Stimulated activated CD8-positive, alpha-beta memory T cell treated with anti-CD3 and anti-CD28 coated beads, Interleukin-2, amount 100 ng/mL, for 48 hours (primary cell): ENCODE results near the gene PRXL2B.
"Not testable (repeated sequence)": the region's sequence is repeated elsewhere in the genome, so short reads cannot be mapped to it uniquely, and the experiment has no call there.

ENCODE experiments used
- DNase-seq, 2 donors: peaks; one replicate each; pipeline ENCODE4 v3.0.0-alpha.2; 2020; ENCODE audit warnings: low read depth in 2 of 2

PRXL2B gene, protein sequence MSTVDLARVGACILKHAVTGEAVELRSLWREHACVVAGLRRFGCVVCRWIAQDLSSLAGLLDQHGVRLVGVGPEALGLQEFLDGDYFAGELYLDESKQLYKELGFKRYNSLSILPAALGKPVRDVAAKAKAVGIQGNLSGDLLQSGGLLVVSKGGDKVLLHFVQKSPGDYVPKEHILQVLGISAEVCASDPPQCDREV

GRCh38 chr1:2586154-2587070 lies at the start of gene PRXL2B:
PRXL2B (plus strand) TSS chr1:2586777; CDS start chr1:2586886, 109 bp downstream.
- DNase-seq, result peak; percentile 96 to 97

DNA sequence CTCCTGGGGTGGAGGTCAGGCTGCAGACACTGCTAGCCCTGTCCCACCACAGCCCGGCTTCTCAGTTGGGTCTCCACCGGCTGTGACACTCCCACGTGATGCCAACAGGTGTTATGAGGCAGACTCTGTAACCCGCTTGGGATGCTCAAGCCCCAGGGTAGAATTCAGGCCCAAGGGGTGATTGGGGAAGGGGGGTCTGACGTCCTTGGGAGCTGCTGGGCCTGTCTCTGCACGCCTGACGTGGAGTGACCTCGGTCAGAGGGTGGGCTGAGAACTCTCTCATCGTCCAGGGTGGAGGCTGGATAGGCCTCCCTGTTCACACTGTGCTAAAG lies 48.8 kb upstream of the PRXL2B start:
- no peak for DNase-seq

DNA sequence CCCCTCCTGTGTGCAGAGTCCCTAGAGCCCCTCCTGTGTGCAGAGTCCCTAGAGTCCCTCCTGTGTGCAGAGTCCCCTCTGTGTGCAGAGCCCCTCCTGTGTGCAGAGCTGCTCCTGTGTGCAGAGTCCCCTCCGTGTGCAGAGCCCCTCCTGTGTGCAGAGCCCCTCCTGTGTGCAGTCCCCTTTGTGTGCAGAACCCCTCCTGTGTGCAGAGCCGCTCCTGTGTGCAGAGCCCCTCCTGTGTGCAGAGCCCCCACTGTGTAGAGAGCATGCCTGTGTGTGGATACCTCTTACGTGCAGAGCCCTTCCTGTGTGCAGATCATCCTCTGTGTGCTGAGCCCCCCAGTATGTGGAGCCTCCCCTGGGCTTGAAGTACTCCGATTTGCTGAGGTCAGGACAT lies 48.2 kb upstream of the PRXL2B start:
- DNase-seq, result no peak

DNA sequence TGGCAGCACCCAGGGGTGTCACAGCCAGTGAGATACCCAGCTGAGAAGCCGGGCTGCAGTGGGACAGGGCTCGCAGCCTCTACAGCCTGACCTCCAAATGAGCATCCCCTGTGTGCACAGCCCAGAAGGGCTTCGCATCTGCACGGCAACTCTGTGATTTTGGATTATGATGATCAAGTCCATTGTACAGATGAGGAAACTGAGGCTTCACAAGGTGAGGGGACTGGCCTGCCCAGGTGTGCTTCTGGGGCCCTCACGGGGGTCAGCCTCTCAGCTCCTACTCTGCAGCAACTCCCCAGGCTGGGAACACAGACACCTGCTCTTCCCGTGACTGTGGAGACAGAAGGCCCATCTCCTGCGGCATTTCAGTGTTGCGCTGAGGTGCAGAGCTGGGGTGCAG lies 47.7 kb upstream of the PRXL2B start:
- DNase-seq, result no peak

- peak in 1 of 2 donors; percentile 46 for DNase-seq
Observed at GRCh38 chr1:2539312-2539907, 47.2 kb upstream of the PRXL2B start.

GRCh38 chr1:2540816-2541492 lies 45.6 kb upstream of the PRXL2B start:
- no peak for DNase-seq

DNA sequence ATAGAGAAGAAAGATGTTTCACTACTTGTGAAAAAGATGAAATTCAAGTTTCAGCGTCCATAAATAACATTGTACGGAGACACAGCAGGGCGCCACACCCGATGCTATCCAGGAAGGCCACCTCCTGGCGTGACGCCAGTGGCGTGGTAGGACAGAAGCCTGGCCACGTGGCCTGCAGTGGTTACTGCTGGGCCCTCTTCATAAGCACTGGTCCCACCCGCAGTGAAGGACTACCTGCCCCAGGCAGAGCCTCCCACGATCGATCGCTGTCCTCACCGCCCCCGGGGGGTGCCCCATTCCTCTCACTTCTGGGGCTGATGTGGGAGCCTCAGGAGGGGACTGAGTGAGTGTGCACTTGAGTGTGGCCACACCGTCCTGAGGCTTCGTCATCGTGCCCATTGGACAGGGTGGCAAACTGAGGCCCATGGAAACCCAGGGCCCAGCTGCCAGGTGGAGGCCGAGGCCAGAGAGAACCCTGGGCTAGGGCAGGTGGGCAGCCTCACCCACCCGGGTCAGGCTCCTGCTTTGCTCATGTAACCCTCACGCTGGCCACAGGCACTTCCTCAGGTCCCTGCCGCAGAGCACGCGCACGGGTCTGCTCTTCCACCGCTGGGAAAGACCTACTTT lies 44.8 kb upstream of the PRXL2B start:
- no peak for DNase-seq

DNA sequence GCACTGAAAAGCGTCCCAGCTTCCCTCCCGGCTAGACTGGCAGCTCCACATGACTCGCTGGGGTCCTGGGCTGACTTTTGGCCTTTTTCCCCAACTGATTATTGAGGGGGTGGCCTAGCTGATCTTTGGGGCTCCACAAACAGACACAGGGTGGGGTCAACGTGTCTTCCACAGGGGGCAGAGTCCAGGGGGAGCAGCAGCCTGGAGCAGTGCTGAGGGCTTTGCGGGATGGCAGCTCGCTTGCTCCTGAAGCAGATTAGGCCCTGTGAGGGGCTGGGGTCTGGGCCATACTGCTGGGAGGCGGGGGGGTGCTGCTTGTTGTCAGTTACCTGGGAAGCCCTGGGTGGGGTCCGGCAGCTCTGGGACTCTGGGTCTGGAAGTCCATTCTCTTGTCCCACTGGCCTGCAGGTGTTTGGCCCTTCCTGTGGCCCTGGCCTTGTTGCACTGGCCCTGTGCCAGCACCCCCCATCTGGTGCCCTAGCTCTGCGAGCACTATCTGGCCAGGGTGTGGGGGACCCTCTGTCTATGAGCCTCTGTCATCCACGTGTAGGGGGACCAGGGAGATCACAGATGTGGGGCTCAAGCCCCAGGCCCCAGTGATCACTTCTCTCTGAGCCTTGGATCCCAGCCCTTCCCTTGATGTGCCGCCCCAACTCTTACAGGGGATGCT lies 44.2 kb upstream of the PRXL2B start:
- DNase-seq, result no peak

- no peak for DNase-seq
Observed at GRCh38 chr1:2543543-2544092, 43.0 kb upstream of the PRXL2B start.

DNA sequence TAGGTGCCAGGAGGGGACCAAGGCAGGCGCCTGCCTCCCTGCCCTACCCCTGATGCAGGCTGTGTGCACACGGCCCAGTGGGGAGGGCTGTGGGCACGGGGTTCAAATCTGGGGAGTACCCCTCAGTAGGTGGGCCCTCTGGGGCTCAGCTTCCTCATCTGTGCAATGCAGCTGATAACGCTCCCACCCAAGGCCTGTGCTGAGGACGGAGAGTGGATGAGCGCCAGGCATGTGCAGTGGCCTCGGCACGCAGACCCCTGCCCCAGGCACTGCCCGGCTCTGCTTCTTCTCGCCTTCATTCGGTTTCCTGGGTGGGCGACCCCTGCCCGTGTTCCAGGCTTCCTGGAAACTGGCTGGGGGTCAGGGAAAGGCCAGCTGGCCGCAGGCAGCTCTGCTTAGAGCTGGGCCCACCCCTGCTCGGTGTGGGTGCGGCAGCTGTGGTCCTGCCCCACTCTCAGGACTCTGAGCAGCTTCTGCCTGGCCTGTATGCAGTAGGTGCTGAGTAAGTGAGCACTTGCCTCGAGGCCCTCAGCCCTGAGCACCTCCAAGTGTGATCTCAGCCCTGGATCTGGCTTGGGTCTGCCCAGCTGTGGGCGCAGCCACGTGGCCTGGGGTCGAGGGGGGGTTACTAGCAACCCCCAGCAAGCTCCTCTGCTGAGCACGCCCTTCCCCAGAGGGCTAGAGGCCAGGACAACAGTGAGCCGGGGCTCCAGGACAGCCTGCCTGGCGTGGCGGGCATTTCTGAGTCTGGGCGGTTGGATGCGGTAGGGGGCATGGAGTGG lies 42.3 kb upstream of the PRXL2B start:
- DNase-seq, result no peak

DNA sequence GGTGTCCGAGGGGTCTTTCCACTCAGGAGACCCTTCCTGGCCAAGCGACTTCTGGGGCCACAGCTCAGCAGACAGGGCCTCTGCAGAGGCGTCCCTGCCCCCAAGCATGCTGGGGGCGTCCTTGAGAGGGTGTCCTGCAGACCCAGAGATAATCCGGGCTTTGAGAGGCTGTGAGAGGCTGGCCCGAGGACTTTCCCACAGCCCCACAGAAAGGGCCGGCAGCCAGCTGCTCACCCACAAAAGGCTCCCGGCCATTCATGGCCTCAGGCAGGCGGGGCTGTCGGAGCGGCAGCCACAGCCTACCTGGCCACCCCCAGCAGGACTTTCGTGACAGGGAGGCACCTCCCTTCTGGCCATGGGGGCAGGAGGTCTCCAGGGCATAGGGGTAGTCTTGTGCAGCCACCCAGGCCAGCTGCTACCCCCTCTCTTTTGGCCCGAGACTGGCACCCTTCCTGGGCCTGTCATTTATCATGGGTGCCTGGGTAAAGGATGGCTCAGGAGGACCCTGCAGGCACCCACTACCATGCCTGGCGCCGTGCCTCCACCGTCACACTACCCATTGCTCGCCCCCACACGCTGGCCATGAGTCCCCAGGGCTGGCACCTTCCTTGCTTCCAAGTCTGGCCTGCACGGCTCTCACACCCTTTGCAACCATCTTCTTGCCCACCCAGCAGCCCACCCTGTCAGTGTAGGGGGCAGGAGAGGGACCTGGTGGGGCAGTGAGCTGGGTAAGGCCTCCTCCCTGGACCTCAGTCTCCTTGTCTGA lies 41.5 kb upstream of the PRXL2B start:
- DNase-seq, result no peak

DNA sequence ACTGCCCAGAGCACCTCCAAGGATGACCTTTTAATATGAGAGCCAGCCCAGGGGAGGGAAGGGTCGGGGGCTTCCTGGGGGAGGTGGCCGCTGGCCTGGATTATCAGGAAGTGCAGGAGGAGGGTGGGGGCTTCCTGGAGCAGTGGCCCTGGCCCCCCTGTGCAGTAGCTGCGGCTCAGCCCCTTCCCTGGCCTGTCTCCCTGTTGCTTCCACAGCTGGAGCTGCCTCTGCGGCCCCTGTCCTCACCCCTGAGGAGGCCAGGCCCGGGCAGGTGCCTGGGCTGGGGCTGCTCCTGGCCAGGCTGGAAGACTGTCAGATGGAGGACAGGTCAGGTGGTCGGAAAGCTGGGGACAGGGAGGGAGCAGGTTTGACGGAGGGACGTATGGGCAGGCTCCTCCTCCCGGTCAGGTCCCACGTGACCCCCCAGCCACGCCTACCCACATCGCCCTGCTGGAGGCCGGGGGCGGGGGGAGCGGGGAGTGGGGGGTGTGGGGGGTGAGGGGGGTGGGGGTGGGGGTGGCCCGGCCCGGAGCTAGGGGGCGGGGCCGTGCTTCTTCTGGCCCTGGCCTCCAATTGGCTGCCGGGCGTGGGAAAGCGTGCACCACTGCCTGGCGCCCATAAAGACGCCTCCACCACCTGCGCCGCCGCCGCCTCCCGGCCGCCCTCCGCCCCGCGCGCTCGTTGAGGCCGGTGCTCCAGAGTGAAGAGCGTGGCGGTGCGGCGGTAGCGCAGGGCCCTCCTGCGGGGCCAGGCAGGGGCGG lies 40.6 kb upstream of the PRXL2B start:
- peak; percentile 80 to 82 for DNase-seq

DNA sequence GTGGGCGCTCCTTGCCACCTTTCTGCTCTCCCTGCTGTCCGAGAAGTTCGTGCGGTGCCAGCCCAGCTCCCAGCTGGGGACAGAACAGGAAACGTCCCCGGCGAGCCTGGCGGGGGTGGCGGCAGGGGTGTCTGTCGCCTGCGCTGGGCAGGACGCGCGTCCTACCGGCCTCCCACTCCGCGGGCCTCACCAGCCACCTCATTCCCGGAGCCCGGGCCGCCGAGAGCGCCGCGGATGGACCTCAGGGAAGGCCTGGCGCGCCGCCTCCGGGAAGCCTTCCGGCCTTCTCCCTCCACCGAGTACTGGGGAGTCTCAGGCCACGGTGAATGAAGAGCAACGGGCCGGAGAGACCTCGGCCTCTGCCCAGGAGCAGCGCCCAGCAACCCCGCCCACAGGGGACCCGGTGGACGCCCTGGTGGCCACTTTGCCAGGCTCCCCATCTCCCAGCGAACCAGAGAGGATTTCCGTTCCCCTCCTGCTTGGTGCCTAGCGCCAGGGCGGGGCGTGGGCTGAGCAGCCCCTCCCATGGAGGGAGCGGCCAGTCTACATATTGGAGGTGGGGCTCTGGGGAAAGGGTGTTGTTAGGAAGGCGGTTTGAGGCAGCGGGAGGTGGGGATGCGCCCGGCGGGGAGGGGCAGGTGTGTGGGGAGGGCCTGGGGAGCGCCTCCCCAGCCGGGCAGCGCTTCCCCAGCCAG lies 39.9 kb upstream of the PRXL2B start:
- DNase-seq, result peak; percentile 67 to 83

GRCh38 chr1:2547210-2548067 lies 39.1 kb upstream of the PRXL2B start:
- peak in 1 of 2 donors; percentile 49 for DNase-seq

DNA sequence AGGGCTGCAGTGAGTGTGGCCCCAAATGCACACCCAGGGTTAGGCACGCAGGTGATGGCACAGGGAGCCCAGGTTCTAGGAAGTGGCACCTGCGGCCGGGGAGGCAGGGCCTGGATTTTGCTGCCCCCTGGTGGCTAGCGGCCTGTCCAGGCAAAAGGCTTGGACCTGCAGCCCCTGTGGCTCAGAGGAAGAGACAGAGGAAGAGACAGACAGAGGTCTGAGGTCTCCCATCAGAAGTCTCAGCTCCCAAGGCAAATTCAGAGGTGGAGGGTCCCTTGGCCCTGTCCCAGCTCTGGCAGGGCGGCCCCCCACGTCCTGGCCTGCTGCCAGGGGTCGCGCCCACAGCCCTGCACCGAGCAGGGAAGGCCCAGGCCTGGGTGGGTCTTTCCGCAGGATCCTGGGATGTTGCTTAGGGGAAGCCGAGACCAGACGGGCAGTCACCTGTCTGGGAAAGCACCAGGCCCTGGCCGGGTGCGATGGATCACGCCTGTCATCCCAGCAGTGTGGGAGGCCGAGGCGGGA lies 38.4 kb upstream of the PRXL2B start:
- peak; percentile 80 to 83 for DNase-seq

- DNase-seq, result not testable (repeated sequence)
Observed at GRCh38 chr1:2549367-2550029, 37.1 kb upstream of the PRXL2B start.
